K562 (cell line): ENCODE results near the gene ATE1. TPM values are rescaled to one million over a fixed set of nuclear protein-coding genes. Genes with fewer than 3 reads are reported as not detected.

Experiments used
- ATAC-seq: fragments of 200-7000 bp; cut with Tn5 transposase; 3 replicates; pipeline ENCODE4 v1.9.1; 2020; ENCODE audit warnings: moderate library complexity
- BruUV-seq: library from RNA; stranded (reverse); fragments of 400-500 nt; replicated peaks from 2 replicates; lab custom pipeline; 2021; lab: Mats Ljungman, UMichigan
- CTCF ChIA-PET: fragments of 300-600 bp; formaldehyde crosslinking; extraction: SDS; loops from one replicate; lab custom pipeline; 2021; ENCODE audit warnings: low intra/inter-chr PET ratio; lab: Yijun Ruan, JAX
- POLR2A ChIA-PET: fragments of 300-600, 350-650 bp; sonication (Branson Sonifier 250); formaldehyde crosslinking; extraction: SDS; loops from one replicate; lab custom pipeline; 2021; ENCODE audit warnings: antibody characterized with exemption, inconsistent platforms; lab: Yijun Ruan, JAX
- DNase-seq, 4 experiments: peaks; one replicate each; pipeline versions ENCODE4 v3.0.0 to v3.0.0-alpha.2; 2011 to 2018; ENCODE audit warnings: low spot score in 3 of 4, mixed read lengths in 3 of 4; ENCODE audit errors: extremely low read depth in 1 of 4
- FAIRE-seq: peaks from 2 replicates; lab custom pipeline; 2011; peaks lifted over from hg19 to GRCh38; lab: Jason Lieb, UNC
- H2AFZ ChIP-seq: 2 replicates; pipeline ENCODE4 v1.6.0; 2011; ENCODE audit warnings: low read depth, low read length, control low read depth, inconsistent platforms
- H3K27ac ChIP-seq: fragments of 200-600 bp; 3 replicates; pipeline ENCODE4 v1.8.0; 2011; ENCODE audit warnings: low read depth, mild to moderate bottlenecking, control low read depth, inconsistent platforms, low read length, moderate library complexity, mixed read lengths; ENCODE audit errors: extremely low read depth
- H3K27me3 ChIP-seq, 2 experiments: fragments of 300-600 bp in 1 of 2; 2 replicates in 1 of 2; 3 replicates in 1 of 2; pipeline versions ENCODE4 v1.6.0 to v1.8.0; 2011; ENCODE audit warnings: inconsistent platforms in 2 of 2, low read length in 2 of 2, mild to moderate bottlenecking in 1 of 2, mixed read lengths in 1 of 2, moderate library complexity in 1 of 2; ENCODE audit not compliant: control insufficient read depth in 2 of 2, insufficient read depth in 2 of 2
- H3K36me3 ChIP-seq: fragments of 300-600 bp; 3 replicates; pipeline ENCODE4 v1.8.0; 2011; ENCODE audit warnings: mild to moderate bottlenecking, low read length, inconsistent platforms; ENCODE audit not compliant: control insufficient read depth, insufficient read depth
- H3K4me1 ChIP-seq, 2 experiments: fragments of 200-600 bp in 1 of 2; replicated peaks in 1 of 2; 2 replicates in 1 of 2; 3 replicates in 1 of 2; pipeline versions ENCODE4 v1.5.1 to v1.8.0; 2011; ENCODE audit warnings: inconsistent platforms in 2 of 2, low read length in 2 of 2, mild to moderate bottlenecking in 1 of 2, mixed read lengths in 1 of 2, moderate library complexity in 1 of 2; ENCODE audit not compliant: control insufficient read depth in 2 of 2, insufficient read depth in 2 of 2
- H3K4me2 ChIP-seq: 2 replicates; pipeline ENCODE4 v1.6.1; 2011; ENCODE audit warnings: low read length, control low read depth, inconsistent platforms, mixed read lengths; ENCODE audit not compliant: insufficient read depth
- H3K4me3 ChIP-seq: fragments of 200-600 bp; sonication (generic), shearing (Covaris generic); 2 replicates; pipeline ENCODE4 v1.5.1; 2016; ENCODE audit warnings: control low read depth, inconsistent platforms
- H3K79me2 ChIP-seq: fragments of 200-600 bp; 3 replicates; pipeline ENCODE4 v1.8.0; 2011; ENCODE audit warnings: low read length, inconsistent platforms; ENCODE audit not compliant: control insufficient read depth, insufficient read depth
- H3K9ac ChIP-seq, 2 experiments: 2 replicates each; pipeline versions ENCODE4 v1.6.0 to v1.6.1; 2011; ENCODE audit warnings: low read depth in 2 of 2, low read length in 2 of 2, control low read depth in 1 of 2, inconsistent platforms in 1 of 2, mild to moderate bottlenecking in 1 of 2, mixed read lengths in 1 of 2; ENCODE audit not compliant: insufficient read depth in 1 of 2
- H3K9me1 ChIP-seq: one replicate; pipeline ENCODE4 v1.6.0; 2011; ENCODE audit warnings: inconsistent platforms, mild to moderate bottlenecking, low read length, moderate library complexity; ENCODE audit not compliant: control insufficient read depth, insufficient read depth
- H3K9me3 ChIP-seq: replicated peaks from 2 replicates; pipeline ENCODE4 v1.5.1; 2011; ENCODE audit warnings: low read depth, low read length, inconsistent platforms; ENCODE audit not compliant: control insufficient read depth, insufficient read depth
- H4K20me1 ChIP-seq: replicated peaks from 2 replicates; pipeline ENCODE4 v1.6.1; 2011; ENCODE audit warnings: low read length, inconsistent platforms, mixed read lengths; ENCODE audit not compliant: control insufficient read depth, insufficient read depth
- CEBPG ChIP-seq, 3 experiments: fragments of 200-800 bp in 1 of 3; sonication (Bioruptor generic) in 1 of 3; sonication (generic) in 1 of 3; formaldehyde crosslinking in 1 of 3; IDR thresholded peaks in 2 of 3; conservative IDR thresholded peaks in 1 of 3; 2 replicates each; pipeline versions ENCODE4 v1.6.1 to v1.8.0; 2016 to 2022; ENCODE audit warnings: missing compliant biosample characterization in 2 of 3, missing genetic modification characterization in 2 of 3, mild to moderate bottlenecking in 1 of 3, missing genetic modification reagents in 1 of 3
- KLF1 ChIP-seq: fragments of 450-650 bp; IDR thresholded peaks from 2 replicates; pipeline ENCODE4 v1.6.1; 2016; ENCODE audit warnings: missing genetic modification characterization, missing compliant biosample characterization
- MLLT1 ChIP-seq, 2 experiments: fragments of 450-650 bp; IDR thresholded peaks; 2 replicates each; pipeline ENCODE4 v1.6.1; 2016
- PHB2 ChIP-seq: fragments of 450-650 bp; IDR thresholded peaks from 2 replicates; pipeline ENCODE4 v1.6.1; 2017; ENCODE audit warnings: low read depth
- SFPQ ChIP-seq: fragments of 200-400 bp; formaldehyde crosslinking; IDR thresholded peaks from 2 replicates; pipeline ENCODE4 v1.6.1; 2017; ENCODE audit warnings: mild to moderate bottlenecking, low read depth, low read length, moderate library complexity
- TFAP4 ChIP-seq: sonication (generic); formaldehyde crosslinking; IDR thresholded peaks from 2 replicates; pipeline ENCODE4 v1.8.0; 2022; ENCODE audit warnings: missing genetic modification reagents, mild to moderate bottlenecking, moderate library complexity, borderline replicate concordance
- TSHZ1 ChIP-seq: fragments of 250-450 bp; sonication (Bioruptor Pico); IDR thresholded peaks from 2 replicates; pipeline ENCODE4 v1.4.0; 2020; ENCODE audit warnings: mild to moderate bottlenecking, moderate library complexity
- ZBTB9 ChIP-seq: fragments of 450-650 bp; formaldehyde crosslinking; IDR thresholded peaks from 2 replicates; pipeline ENCODE4 v1.4.0; 2020; ENCODE audit warnings: mild to moderate bottlenecking, moderate library complexity
- ZNF274 ChIP-seq: IDR thresholded peaks from 2 replicates; pipeline ENCODE4 v1.6.1; 2011; ENCODE audit warnings: low read depth, mild to moderate bottlenecking, low read length, moderate library complexity, borderline replicate concordance
- ZNF41 ChIP-seq: fragments of 250-450 bp; sonication (Bioruptor Pico); conservative IDR thresholded peaks from 2 replicates; pipeline ENCODE4 v1.4.0; 2020; ENCODE audit warnings: mild to moderate bottlenecking
- ZNF695 ChIP-seq: fragments of 450-650 bp; formaldehyde crosslinking; IDR thresholded peaks from 2 replicates; pipeline ENCODE4 v1.4.0; 2020; ENCODE audit warnings: mild to moderate bottlenecking, moderate library complexity
- ZNF699 ChIP-seq: fragments of 250-450 bp; sonication (Bioruptor Pico); IDR thresholded peaks from 2 replicates; pipeline ENCODE4 v1.8.0; 2021; ENCODE audit warnings: mild to moderate bottlenecking, moderate library complexity; ENCODE audit not compliant: insufficient replicate concordance
- WGBS: fragments of 100-300 bp; shearing (Covaris generic); methylation state at CpG from one replicate; pipeline ENCODE4 v1.1.6; 2016; ENCODE audit warnings: low coverage, mixed read lengths; ENCODE audit not compliant: insufficient coverage; ENCODE audit errors: missing lambda C conversion rate; 5-methylcytosine and 5-hydroxymethylcytosine counted together
- in situ Hi-C: fragments of 300-500 bp; cut with MboI; formaldehyde crosslinking; loops from 4 replicates; pipeline ENCODE4 v1.15.0; 2018; ENCODE audit warnings: inconsistent platforms, mixed read lengths
- intact Hi-C: fragments of 100-400 bp; cut with micrococcal nuclease; formaldehyde crosslinking; loops from 2 replicates; pipeline ENCODE4 v1.14.2; 2022
- polyA plus RNA-seq, 8 experiments: library from polyadenylated mRNA; depleted of rRNA in 4 of 8; stranded (reverse) in 5 of 8; unstranded in 3 of 8; fragments of >200 nt; fragmentation: Nextera tagmentation in 2 of 8; fragmentation: Illumina TruSeq in 1 of 8; extraction: Ambion mirVana in 2 of 8; extraction: Trizol in 1 of 8; gene quantifications; 2 replicates each; pipeline versions ENCODE4 v1.2.1 to v1.2.3, GENCODE V29; 2011 to 2014; ENCODE audit warnings: inconsistent platforms in 1 of 8, missing spikeins in 1 of 8
- total RNA-seq, 7 experiments: library from RNA; depleted of rRNA in 6 of 7; stranded (reverse); fragments of >200 nt in 6 of 7; fragmentation: Illumina TruSeq in 2 of 7; extraction: Trizol in 2 of 7; gene quantifications; 2 replicates each; pipeline versions ENCODE4 v1.2.1 to v1.2.3, GENCODE V29; 2011 to 2021; ENCODE audit warnings: low replicate concordance in 1 of 7

The ATE1 gene
- total and polyA plus RNA-seq, 9 of the 15 experiments (the other 6 are each of a cell fraction or from before 2014, with no cell fraction given): 3.0 to 14.2 (median 8.8) TPM

- no peak for DNase-seq
- Histone ChIP-seq H3K36me3 (no peaks in the 10 kb centered on the region), H3K9ac (no peak overlapping the region), H3K4me3 (no peak overlapping the region), H2AFZ (no peak overlapping the region), H3K27me3 (no peaks in the 10 kb centered on the region), H3K27ac (no peak overlapping the region), H4K20me1 (no peaks in the 10 kb centered on the region), H3K79me2 (no peaks in the 10 kb centered on the region), H3K9me3 (no peaks in the 10 kb centered on the region), H3K9me1 (no peaks in the 10 kb centered on the region), H3K4me1 (no peaks in the 10 kb centered on the region), H3K4me2 (no peak overlapping the region)
- in situ Hi-C loops (no loop called here), intact Hi-C loops (no loop called here)
- CTCF ChIA-PET: no interaction called here
- 85% methylated on average over 6 of the region's 6 CpGs for WGBS
- no peak for ATAC-seq
- BruUV-seq: no TSS peak
- POLR2A ChIA-PET: no interaction called here
- TF ChIP-seq ZBTB9 (CRISPR knock-in tag) (no peak), KLF1 (no peak), ZNF695 (CRISPR knock-in tag) (no peak), SFPQ (no peak), ZNF41 (CRISPR knock-in tag) (no peak), TSHZ1 (no peak), ZNF699 (CRISPR knock-in tag) (no peak), CEBPG (CRISPR knock-in tag; IDR thresholded peaks at IDR 0.05) (no peak), CEBPG (tag; conservative IDR thresholded peaks at IDR 0.05 in 1 of 2, IDR thresholded peaks at IDR 0.05 in 1 of 2) (no peak), MLLT1 (IDR thresholded peaks at IDR 0.05) (no peak), ZNF274 (no peak), TFAP4 (no peak), PHB2 (no peak)
- no peak for FAIRE-seq
Observed at GRCh38 chr10:121772406-121772805, 155.4 kb downstream of the ATE1 start.
